Colonic mucosa (tissue), 4 donors: ENCODE results near the gene F5. TPM values are rescaled to one million over a fixed set of nuclear protein-coding genes. Genes with fewer than 3 reads are reported as not detected.

Experiments used
- DNase-seq: peaks from one replicate; pipeline ENCODE4 v3.0.0-alpha.2; 2020
- H3K27ac ChIP-seq: fragments of 200-600 bp; one replicate; pipeline ENCODE4 v1.8.0; 2021
- H3K27me3 ChIP-seq: fragments of 200-600 bp; one replicate; pipeline ENCODE4 v1.8.0; 2021
- H3K36me3 ChIP-seq: fragments of 200-600 bp; one replicate; pipeline ENCODE4 v1.8.0; 2021
- H3K4me1 ChIP-seq: fragments of 200-600 bp; one replicate; pipeline ENCODE4 v1.8.0; 2021; ENCODE audit warnings: mild to moderate bottlenecking
- H3K4me3 ChIP-seq: fragments of 200-600 bp; one replicate; pipeline ENCODE4 v1.8.0; 2021
- H3K9ac ChIP-seq, 2 donors: one replicate each; pipeline ENCODE4 v1.7.0; 2013; ENCODE audit warnings: control low read depth in 2 of 2, low read depth in 2 of 2, low read length in 2 of 2
- H3K9me3 ChIP-seq: fragments of 200-600 bp; one replicate; pipeline ENCODE4 v1.8.0; 2021
- intact Hi-C: fragments of 100-400 bp; cut with DNase I; formaldehyde crosslinking; loops from one replicate; pipeline ENCODE4 v1.14.1; 2022
- total RNA-seq, 2 donors: library from RNA; stranded (reverse); fragmentation: NEBNext Ultra II Directional in 1 of 2; extraction: Animal tissue kit (Norgen Biotek cat#: 25700) in 1 of 2; gene quantifications; one replicate each; pipeline ENCODE4 v1.2.1, GENCODE V29; 2021
- TF ChIP-seq, protein P1 (sequence below): fragments of 200-600 bp; IDR thresholded peaks from one replicate; pipeline ENCODE4 v1.8.0; 2022; ENCODE audit warnings: antibody characterized with exemption, mild to moderate bottlenecking
- donor health status: healthy.
- donor health status: DM: no; HTN: no; CAD: no.
- donor health status: DM: no; HTN: no; CAD: no.

F5 gene
- total RNA-seq, 2 donors from 2014 or later = 0.24 to 0.54 TPM

DNA sequence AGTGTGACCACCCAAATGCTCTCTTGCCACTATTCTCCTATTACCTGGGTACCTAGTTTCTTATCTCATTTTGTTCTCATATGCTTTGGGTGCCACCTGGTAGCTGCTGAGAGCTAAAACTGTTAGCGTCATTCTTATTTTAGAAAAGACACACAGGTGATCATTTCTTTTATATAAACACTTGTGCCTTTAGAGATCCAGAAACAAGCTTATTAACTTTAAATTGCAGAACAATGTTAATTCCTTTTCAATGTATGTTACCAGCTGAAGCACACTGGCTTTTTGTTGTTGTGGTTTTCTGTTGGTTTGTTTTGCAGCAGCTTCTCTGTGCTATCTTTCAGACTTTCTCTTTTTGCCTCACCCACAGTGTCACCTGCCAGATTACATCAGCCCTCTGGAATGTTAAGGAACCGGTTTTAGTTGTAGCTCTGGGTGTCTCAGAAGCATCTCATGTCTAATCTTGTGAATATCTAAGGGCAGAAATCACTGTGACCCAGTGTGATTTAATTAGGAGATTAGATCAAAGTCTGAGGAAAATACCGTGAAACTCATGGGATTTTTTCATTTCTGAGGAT is 57.1 kb downstream of the F5 start:
- H3K36me3 ChIP-seq = no peaks in the 10 kb centered on the region
- H3K27ac ChIP-seq = peak overlapping the region; percentile 67
- intact Hi-C loops = no loop called here
- H3K4me1 ChIP-seq = peaks cover 8% of the 10 kb centered on the region
- peak; percentile 93 for DNase-seq
- TF ChIP-seq, protein P1, sequence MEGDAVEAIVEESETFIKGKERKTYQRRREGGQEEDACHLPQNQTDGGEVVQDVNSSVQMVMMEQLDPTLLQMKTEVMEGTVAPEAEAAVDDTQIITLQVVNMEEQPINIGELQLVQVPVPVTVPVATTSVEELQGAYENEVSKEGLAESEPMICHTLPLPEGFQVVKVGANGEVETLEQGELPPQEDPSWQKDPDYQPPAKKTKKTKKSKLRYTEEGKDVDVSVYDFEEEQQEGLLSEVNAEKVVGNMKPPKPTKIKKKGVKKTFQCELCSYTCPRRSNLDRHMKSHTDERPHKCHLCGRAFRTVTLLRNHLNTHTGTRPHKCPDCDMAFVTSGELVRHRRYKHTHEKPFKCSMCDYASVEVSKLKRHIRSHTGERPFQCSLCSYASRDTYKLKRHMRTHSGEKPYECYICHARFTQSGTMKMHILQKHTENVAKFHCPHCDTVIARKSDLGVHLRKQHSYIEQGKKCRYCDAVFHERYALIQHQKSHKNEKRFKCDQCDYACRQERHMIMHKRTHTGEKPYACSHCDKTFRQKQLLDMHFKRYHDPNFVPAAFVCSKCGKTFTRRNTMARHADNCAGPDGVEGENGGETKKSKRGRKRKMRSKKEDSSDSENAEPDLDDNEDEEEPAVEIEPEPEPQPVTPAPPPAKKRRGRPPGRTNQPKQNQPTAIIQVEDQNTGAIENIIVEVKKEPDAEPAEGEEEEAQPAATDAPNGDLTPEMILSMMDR = no peak
- H3K4me3 ChIP-seq = no peak overlapping the region
- H3K9ac ChIP-seq = peak overlapping the region in 1 of 2 donors; percentile 30
- no peaks in the 10 kb centered on the region for H3K27me3 ChIP-seq
- no peaks in the 10 kb centered on the region for H3K9me3 ChIP-seq

DNA sequence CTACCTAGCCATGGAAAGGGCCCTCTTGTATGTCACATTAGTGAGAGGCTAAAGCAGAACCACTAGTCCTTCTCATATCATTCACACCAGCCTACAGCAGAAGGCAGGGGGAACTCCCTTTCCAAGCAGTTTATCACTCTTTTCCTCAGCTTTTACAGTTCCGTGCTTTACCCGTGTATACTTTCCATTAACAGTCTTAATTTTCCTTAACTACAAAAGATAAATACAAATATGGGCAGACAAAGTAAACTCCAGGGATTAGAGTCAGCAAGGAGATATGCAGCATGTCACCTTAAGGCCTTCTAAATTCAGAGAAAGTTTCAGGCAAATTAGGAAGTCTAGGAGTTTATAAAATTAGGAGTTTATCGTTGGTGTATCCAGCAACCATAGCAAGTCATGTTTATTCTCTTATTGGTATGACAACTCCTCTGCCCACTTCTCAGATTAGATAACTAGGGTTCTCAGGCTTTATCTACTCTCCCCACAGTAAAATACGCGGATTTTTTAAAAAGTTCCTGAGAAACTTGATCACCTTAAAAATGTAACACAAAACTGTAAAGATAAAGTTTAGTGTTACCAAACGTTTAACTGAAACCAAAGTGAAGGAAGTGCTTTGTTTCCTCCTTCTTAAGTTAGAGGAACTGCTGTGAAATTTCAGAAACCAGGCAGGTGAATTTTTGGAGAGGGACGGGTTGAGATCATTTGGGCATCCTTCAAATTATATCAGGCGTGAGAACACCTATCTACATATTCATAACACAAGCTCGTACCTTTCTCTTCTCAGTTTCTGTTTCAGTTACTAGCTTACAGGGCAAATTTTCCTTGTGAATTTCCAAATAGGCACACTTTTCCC is 57.8 kb downstream of the F5 start:
- H3K4me1 ChIP-seq = peaks cover 8% of the 10 kb centered on the region
- intact Hi-C loops = no loop called here
- H3K36me3 ChIP-seq = no peaks in the 10 kb centered on the region
- H3K4me3 ChIP-seq = no peak overlapping the region
- H3K9ac ChIP-seq = peak overlapping the region in 1 of 2 donors; percentile 30
- no peak for DNase-seq
- H3K27me3 ChIP-seq = no peaks in the 10 kb centered on the region
- TF ChIP-seq, protein P1 = no peak
- H3K9me3 ChIP-seq = no peaks in the 10 kb centered on the region
- H3K27ac ChIP-seq = peak overlapping the region; percentile 67

DNA sequence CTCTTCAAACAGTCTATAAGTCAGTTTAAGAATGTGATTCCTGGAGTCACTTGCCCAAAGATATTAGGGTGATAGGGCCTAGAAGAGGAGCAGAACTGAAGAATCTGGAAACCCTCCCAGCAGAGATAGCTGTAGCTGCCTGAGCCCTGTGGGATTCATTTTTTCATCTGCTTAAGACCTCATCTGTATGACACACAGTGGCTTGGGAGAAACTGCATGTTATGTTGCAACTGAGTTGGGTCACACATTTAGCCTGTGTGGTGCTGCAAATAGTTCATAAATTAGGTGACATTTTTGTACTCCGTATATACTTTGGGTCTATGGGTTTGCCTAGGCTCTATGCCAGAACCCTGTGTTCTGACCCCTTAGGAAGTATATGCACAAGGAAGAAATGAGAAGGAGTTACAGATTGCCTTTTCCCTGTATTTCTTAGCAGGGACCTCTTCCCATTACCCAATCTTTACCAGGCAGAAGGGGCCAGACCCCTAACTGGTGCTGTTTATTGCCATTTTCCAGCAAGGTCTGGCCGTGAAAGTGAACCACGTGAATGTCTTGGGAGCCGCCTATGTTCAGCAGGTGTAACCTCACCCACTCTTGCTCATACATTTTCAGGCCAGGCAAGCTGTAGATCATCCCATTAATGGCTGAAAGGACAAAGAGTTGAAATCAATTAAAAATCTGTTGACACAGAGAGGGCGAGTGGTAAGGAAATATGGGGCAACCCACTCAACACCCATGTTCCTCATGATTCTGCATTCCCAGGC is 58.6 kb downstream of the F5 start:
- H3K4me1 ChIP-seq = peaks cover 8% of the 10 kb centered on the region
- no peak overlapping the region for H3K4me3 ChIP-seq
- H3K27ac ChIP-seq = peak overlapping the region; percentile 67
- DNase-seq = peak; percentile 60
- no peaks in the 10 kb centered on the region for H3K9me3 ChIP-seq
- no peak overlapping the region for H3K9ac ChIP-seq
- no peaks in the 10 kb centered on the region for H3K27me3 ChIP-seq
- intact Hi-C loops = no loop called here
- no peaks in the 10 kb centered on the region for H3K36me3 ChIP-seq
- TF ChIP-seq, protein P1 = no peak

DNA sequence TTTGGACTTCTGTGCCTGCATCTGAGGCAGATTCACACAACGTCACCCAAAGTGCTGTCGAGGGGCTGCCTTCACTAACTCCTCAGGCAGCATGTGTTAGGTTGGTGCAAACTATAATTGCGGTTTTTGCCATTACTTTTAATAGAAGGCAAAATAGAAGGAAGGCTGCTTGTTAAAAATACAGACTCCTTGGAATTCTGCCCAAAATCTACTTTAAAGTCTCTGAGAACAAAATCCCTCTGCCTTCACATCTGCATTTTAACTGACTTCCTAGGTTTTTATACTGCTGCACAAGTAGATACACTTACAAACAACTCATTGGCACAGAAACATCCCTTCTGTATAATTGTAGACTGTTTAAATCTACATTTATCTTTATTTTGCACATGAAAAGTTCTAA is 59.3 kb downstream of the F5 start:
- Histone ChIP-seq H3K9me3 (no peaks in the 10 kb centered on the region), H3K27me3 (no peaks in the 10 kb centered on the region), H3K27ac (no peak overlapping the region), H3K4me3 (no peak overlapping the region), H3K9ac (no peak overlapping the region), H3K4me1 (peaks cover 8% of the 10 kb centered on the region), H3K36me3 (no peaks in the 10 kb centered on the region)
- intact Hi-C loops = no loop called here
- DNase-seq = no peak
- TF ChIP-seq, protein P1 = no peak

DNA sequence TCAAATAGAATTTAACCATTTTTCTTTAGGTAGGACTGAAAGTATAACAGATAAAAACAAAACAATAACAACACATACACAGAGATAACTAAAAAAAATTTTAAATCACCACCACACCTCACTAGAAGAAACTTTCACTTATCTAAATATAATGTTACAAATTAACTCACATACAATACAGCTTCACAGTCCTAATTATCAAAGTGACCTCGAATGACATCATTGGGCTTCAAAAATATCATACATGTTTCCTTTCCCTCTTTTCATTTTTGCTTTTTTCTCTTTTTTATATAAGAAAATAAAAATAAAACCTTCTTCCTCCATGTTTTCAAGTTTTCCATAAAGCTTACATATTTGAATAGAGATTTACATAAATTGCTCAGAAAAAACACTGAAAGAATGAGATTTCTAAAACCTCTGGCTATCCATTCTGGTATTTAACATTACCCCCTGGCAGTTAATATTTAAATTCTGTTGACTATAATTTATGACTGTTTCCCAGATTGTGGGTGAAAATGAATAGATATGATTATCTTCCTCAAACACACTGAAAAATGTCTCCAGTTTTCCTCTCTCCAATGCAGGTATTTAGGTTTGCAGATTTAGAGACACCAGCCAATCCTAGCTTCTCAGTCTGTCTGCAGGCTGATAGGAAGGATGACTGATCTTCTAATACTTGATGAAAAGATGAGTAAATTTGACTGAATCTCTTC is 60.0 kb downstream of the F5 start:
- Histone ChIP-seq H3K4me1 (peaks cover 8% of the 10 kb centered on the region), H3K36me3 (no peaks in the 10 kb centered on the region), H3K9me3 (no peaks in the 10 kb centered on the region), H3K4me3 (no peak overlapping the region), H3K9ac (no peak overlapping the region), H3K27me3 (no peaks in the 10 kb centered on the region), H3K27ac (no peak overlapping the region)
- DNase-seq = no peak
- intact Hi-C loops = no loop called here
- TF ChIP-seq, protein P1 = no peak
